NAMALWA (cell line): ENCODE data around the gene ACVR1.
"Not testable (repeated sequence)": the region's sequence is repeated elsewhere in the genome, so short reads cannot be mapped to it uniquely, and the experiment has no call there.

ENCODE experiments used
- DNase-seq: peaks from one replicate; pipeline ENCODE4 v3.0.0-alpha.2; 2015; ENCODE audit warnings: low spot score

The ACVR1 gene

DNA sequence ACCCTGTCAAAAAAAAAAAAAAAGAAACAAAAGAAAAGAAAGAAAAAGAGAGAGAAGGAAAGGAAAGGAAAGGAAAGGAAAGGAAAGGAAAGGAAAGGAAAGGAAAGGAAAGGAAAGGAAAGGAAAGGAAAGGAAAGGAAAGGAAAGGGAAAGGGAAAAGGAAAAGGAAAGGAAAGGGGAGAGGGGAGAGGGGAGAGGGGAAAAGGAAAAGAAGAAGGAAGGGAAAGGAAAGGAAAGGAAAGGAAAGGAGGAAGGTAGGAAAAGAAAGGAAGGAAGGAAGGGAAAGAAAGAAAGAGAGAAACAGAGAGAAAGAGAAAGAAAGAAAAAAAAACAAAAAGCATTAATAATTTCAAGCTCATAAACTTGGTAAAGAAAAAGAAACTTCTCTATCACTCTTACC, 49.5 kb downstream of the ACVR1 start:
- not testable (repeated sequence) for DNase-seq

GRCh38 chr2:157825885-157826284, 50.2 kb downstream of the ACVR1 start:
- no peak for DNase-seq

GRCh38 chr2:157822993-157823392, 53.1 kb downstream of the ACVR1 start:
- DNase-seq, result no peak

- no peak for DNase-seq
Observed at GRCh38 chr2:157822533-157822932, 53.6 kb downstream of the ACVR1 start.

DNA sequence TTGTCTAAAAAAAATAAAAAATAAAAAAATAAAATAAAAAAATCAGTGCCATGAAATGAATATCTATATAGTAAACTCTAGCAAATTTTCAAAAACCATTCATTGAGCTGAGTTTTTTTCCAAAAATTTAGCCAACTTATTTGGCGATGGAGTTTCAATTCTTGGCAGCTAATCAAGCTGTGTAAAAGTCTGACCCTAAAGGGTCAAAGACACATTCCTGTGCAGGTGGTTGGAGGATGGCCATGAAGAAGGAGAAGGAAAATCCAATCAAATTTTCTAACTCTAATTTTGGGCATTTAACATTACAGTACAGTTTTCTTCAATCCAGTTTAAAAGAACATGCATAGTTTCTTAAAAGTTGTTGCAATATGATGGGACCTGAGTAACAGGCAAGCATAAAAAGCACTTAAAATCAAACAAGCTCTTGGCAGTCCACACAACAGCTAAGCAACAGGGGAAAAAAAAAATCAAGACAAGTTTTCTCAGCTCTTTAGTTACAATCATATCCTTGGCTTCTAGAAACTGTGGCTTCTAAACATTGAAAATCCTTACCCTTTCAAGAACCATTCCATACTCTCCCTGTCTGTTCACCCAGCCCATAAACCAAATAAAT, 54.5 kb downstream of the ACVR1 start:
- no peak for DNase-seq

DNA sequence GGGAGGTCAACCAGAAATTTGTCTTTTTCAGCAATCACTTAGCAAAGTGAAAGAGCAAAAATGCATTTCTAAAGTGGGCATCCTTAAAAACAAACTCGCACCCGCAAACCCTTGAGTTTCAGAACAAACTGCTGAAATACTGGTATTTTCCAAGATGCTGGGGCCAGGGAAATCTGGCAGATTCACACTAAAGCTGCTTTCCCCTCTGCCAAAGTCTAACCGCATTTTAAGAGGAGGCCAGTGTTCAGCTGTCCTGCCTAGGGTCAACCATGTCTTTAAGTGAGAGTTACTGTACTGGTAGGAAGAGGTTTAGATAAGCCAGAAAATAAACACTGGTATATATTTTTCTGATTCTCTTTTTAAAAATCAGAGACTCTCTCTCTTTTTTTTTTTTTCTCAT, 55.9 kb downstream of the ACVR1 start:
- DNase-seq, result no peak

- no peak for DNase-seq
Observed at GRCh38 chr2:157819761-157820160, 56.4 kb downstream of the ACVR1 start.

- no peak for DNase-seq
Observed at GRCh38 chr2:157818227-157818626, 57.9 kb downstream of the ACVR1 start.

- no peak for DNase-seq
Observed at GRCh38 chr2:157815421-157815820, 60.7 kb downstream of the ACVR1 start.

GRCh38 chr2:157813467-157813866, 62.7 kb downstream of the ACVR1 start:
- no peak for DNase-seq

GRCh38 chr2:157810037-157810436, 66.1 kb downstream of the ACVR1 start:
- DNase-seq, result no peak

DNA sequence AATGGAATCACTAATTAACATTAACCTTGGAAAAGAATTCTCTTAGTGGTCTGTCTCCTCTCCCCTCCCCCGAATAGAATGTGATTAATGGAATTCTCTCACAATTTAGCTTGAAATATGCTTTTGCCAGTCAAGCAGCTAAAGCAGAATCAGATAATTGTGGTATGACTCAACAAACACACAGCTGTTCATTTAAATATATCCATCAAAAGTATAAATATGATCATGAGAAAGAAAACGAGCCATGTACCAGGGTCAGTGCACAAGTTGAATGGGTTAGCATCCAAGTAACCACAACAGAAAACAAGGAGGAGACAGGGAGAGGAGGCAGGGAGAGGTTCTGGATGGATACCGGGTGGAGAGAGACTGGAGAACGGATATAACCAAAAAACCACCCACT, 66.9 kb downstream of the ACVR1 start:
- DNase-seq, result no peak

DNA sequence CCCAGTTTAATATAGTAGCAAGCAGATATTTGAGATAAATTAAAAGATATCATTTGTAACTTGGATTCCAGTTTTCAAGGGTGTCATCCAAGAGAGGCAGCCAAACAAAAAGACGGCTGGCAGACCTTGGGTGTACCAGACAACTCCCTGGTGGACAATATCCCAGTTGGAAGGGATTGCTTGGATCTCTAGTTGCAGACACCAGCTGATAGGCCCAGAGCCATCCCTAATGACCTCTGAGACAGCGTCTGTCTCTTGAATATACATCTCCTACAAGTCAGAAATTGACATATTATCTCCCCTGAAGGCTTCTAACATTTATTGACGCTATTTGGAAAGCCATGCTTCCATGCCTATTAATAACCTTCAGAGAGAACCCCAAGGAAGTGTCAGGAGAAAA, 67.7 kb downstream of the ACVR1 start:
- no peak for DNase-seq

DNA sequence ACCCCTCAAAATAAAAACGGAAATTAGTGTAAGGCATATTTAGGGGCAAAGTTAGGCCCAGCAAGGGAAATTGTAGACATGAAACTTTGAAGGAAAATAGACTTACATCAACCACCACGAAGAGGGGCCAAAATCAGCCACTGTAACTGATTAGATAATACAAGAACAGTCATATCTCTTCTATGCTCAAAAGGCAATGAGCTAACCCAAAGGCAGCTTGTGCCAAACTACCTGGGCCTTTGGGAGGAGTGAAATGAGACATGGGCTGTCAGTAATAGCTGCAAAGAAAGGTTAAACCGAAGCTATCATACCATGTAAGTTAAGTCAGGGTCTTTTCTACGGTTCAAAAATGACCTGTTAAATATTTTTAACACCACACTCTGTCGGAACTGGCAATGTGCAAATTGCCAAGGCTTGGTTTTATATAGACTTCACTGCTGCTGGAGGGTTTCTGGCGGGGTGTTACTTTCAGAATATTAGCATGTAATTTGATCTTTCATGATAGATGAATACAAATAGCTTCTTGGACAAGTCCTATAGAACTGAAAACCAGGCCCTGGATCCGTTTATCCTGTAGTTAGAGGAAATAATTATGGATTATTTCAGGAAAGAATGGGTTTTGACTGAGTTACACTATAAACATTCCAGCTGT, 69.6 kb downstream of the ACVR1 start:
- DNase-seq, result no peak

GRCh38 chr2:157805519-157805918, 70.6 kb downstream of the ACVR1 start:
- DNase-seq, result no peak

DNA sequence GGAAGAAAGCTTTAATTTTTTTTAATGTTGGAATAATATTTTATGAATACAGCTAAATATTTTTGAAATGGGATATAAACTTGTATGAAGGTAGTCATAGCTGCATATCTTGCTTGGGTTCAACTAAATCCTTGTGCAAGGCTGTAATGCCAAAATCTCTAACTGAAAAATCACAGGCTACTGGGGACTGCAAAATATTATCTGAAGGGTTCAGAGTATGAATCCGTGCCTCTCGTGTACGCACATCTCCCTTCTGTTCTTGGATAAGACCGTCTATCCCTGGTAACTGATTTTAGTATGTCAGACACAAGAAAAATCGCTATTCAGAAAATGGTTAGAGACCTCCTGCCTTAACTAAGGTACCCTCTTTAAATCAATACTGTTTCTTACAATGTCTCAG, 71.8 kb downstream of the ACVR1 start:
- DNase-seq, result no peak

DNA sequence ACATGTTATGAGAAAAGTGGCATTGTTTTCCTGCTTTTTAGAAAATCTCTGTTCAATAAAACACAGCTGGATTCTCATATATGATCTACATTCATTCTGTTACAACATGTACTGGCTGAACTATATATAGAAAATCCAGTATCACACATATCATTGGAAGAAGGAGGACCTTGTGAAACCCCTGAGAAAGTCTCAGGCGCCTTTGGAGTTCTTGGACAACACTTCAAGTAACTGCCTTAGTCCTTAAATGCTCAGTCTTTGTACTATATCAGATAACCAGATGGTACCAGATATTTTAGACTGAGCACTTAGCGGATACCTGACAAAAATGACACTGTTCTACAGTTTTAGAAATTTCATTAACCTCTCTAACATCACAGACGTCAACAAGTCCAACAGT, 72.2 kb downstream of the ACVR1 start:
- no peak for DNase-seq

DNA sequence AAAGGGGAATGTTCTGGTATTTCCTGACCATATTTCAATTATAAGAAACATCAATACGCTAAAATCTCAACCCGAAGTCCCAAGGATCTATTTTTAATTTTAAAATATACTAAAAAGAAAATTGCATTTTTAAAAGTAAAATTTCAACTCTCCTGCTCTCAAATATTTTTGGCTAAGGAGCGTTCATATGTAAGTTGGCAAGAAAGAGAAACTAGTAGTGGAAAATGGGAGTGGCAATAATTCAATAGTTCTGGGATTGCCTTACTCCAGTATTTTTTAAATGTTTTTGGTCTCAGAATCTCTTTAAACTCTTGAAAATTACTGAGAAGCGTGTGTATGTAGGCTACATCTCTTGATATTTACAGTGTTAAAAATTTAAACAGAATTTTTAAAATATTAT, 72.7 kb downstream of the ACVR1 start:
- DNase-seq, result no peak

DNA sequence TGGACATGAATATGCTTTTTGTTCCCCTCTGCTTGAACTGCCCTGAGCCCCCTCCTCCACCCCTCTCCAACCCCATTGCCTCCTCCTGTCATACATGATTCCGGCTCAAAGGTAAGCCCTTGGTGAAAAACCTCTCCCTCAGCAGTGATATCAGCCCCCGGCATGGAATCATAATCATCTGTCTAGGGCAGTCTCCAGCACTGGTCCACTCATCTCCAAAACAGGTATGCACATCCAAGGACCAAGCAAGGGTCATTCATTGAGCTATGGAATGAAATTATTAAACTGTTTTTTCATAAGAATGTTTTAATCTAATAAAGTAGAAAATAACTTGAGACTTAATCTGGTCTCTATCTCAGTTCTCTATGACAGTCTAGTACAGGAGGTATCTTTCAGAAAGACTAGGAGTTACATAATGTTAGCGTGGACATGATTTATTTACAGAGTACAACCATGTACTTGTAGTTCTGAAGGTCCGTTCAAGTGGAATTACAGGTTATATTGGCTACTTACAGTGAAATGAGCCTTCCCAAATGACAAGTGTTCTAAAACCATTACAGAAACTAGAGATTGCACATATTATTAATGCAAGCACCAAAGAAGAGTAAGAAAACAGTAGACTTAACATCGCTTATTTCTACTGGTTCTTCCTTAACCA, 75.2 kb downstream of the ACVR1 start:
- DNase-seq, result no peak

DNA sequence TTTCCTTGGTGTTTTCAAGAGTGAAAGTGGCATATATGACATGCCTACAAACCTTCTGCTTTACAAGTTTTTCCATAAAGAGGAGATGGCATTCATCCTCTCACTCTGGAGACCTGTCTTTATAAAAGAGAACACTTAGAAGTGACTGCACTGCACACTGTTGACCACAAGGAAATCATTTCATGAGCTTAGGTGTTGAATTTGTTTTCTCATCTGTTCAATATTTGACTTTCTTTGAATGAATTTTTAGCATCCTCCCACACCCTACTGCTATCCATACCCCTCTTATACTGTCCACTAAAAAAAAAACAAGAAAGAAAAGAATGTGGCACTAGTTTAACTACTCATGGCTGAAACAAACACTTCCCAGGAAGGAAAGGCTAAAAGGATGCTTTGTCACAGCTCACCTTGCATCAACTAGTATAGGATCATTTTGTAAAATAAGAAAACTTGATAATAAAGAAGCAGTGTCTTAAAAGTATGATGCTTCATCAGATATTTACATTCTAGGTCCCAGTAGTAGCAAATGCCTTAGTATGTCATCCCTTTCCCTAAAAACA, 83.0 kb downstream of the ACVR1 start:
- DNase-seq, result no peak

GRCh38 chr2:157792335-157793052, 83.6 kb downstream of the ACVR1 start:
- no peak for DNase-seq

GRCh38 chr2:157790780-157791179, 85.3 kb downstream of the ACVR1 start:
- DNase-seq, result no peak
